GM19438 (cell line): ENCODE data around the gene EBF3.

Experiments used
- ATAC-seq: cut with Tn5 transposase; IDR thresholded peaks from one replicate; pipeline ENCODE4 v1.9.1; 2021; ENCODE audit warnings: low read depth; ENCODE audit not compliant: unreplicated experiment

Gene EBF3

DNA sequence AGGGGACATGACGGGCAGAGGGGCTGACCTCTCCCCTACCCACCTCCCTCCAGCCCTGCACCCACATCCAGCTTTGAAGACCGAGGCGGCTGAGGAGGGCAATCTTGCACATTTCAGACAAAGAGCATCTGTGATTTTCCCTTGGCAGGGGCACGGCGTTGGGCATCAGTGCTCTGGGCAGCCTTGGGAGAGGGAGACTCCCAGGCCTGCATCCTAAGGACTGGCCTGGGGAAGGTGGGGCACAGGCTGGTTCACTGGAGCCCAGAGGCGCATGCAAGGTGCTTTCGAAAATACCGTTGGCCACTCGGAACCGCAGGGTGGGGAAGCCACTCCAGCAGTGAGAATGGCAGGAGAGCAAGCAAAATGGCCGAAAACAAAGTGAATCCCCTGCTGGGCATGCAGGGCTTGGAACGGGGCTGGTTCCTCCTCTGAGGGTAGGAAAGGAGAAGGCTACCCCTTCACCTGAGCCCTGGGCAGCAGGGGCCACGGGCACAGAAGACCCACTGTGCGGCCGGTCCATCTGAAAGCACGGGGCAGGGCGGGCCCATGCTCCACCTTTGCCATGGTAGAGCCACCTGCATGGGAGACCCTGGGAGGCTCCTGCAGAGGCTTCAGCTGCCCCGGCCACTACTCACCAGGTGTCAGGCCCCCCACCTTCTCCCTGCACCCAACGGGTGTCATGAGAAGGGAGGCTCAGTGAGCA lies 49.8 kb downstream of the EBF3 start:
- ATAC-seq, result no peak

- ATAC-seq, result no peak
Observed at GRCh38 chr10:129912986-129913695, 50.9 kb downstream of the EBF3 start.

DNA sequence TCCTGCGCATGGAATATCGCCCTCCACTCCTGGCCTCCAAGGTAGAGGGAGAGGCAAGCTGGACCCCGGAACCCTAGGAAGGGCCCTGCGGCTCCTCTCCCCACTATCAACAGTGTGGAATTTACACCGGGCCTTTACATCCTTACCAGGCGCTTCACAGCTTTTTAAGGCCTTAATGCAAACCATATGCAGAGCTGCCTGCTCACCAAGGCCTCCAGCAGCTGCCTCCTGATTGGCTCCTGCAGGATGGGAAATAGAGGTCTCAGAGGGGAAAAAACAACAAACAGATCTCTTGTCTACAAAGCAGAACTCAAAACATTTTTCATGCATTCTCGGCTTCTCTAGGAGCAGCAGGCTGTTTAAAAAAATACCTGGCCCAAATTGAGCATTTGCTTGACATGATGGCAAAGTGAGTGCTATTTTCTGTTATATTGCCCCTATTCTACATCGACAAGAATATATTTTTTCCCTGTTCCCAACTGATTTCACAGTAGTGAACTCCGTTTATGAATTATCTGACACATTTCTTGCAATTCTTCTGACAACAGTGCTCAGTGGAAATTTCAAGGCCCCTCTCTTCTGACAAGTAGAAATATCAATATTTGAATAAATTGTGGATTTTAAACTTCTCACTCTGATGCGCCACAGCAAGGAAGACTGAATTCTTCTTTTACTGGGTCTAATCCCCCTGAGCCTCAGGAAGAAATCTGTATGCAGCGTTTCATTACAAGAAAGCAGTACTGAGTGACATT lies 51.7 kb downstream of the EBF3 start:
- ATAC-seq, result no peak

GRCh38 chr10:129911451-129912165 lies 52.5 kb downstream of the EBF3 start:
- ATAC-seq, result no peak

DNA sequence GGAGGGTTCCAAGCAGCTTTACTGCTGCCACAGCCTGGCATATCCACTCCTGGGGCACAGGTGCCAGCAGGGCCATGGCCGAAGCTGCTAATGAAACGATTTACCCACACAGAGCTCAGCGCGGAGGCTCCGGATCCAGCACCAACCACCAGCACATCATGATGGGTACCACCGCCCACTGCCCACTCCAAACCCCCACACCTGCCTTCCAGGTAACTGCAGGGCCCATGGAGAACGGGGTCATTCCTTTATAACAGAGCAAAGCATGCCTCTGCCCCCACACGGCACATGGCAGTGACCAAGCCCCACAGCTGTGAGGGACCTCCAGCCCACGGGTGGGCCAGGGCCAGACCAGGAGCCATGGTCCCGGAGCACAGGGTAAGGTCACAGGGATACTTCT lies 53.2 kb downstream of the EBF3 start:
- no peak for ATAC-seq

DNA sequence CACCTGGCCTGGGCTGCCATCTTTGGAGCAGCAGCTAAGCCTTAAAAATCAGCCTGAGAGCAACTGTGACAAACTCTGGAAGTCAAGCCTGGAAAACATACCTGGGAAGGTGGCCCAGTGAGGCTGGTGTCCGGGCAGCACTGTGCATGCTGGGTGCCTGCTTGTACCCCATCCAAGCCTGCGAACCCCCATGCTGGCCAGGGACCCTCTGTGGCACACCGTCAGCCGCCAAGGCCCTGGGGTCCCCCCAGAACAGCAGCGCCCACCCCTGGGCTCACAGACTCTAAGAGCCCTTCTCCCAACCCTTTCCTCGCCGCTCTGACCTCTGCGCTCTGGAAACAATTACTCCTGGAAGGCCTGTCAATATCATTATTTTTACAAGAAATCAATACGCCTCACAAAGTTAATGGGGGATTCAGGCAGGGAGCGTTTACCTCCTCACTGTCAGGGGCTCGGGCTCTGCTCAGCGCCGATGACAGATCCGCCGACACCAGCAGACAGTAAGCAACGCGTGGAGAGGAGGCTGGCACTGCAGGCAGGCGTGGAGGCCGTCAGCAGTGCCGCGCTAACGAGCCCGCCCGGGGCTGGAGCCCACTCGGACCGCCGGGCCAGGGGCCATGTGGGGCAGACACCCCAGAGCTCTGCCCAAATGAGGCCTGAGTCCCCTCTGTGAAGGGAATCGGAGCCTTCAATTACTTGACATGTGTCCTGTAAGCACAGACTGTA lies 54.4 kb downstream of the EBF3 start:
- no peak for ATAC-seq

DNA sequence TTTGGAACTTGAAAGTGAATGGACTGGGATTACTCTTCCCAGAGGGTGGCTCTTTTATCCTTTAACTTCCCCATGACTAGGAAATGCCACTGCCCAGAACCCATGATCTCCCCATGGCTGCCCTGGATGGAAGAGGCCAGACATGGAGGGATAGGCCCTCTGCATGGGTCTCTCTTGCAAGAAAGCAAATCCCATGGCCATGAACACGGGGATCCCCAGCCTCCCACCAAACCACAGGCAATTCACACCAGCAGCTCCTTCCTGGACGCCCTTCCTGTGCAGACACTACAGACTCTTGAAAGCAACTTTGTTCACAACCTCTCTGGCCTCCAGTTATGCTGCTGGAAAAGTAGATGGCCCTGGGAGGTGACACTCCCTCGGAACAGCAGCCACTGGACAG lies 55.0 kb downstream of the EBF3 start:
- ATAC-seq, result no peak

GRCh38 chr10:129908406-129908805 lies 55.7 kb downstream of the EBF3 start:
- no peak for ATAC-seq

DNA sequence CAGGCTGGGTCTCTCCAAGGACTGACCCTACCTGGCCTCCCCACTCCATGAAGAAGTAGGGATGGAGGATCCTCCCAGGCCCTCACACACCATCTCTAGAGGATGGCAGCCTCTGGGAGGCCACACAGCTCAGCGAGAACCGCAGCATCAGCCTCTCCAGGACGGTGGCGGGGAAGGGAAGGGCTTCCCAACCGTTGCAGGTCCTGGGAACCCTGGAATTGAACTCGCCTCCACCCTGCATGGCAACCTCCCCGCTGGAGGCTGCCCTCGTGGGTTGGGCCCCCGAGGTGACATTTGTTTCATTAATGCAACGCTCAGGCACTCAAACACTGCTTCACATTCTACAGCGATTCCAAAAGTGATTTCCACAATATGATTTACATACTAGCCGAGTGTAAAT lies 58.5 kb downstream of the EBF3 start:
- no peak for ATAC-seq

DNA sequence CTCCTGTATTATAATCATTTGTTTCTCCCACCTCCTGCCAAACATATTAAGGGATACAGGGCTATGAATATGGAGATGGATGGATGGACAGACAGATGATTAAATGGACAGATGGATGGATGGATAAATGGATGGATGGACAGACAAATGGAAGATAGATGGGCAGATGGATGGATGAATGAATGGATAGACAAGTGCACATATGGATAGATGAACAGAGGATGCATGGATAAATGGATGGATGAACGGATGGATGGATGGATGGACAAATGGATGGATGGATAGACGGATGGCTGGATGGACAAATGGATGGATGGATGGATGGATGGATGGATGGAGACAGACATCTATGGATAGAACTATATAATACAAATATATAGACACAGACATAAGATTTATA lies 59.8 kb downstream of the EBF3 start:
- no peak for ATAC-seq

DNA sequence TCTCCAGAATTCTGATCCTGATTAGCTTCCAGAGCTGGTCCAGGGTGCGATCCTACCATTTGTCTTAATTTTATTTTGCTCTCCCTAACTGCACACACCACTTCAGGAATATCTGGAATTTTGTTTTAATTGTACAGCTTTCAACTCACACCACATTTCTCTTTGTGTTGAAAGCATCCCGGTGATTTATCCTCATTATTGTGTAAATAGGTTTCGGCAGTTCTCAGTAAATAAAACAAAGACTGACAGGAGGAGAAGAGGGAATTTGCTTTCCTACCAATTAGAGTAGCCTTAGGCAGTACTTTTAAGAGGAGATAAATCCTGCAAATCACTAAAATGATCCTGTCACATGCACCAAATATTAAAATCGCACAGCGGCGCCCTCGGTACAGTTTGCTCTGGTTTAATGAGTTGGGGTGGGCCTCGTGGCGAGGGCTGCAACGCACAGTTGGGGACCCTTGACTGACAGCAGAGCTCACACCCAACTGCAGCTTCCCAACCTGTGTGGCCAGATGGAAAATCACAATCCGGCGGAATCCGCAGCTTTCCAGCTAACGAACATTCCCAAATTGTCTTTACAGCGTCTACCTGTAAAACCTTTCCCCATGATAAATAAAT lies 62.6 kb downstream of the EBF3 start:
- no peak for ATAC-seq

GRCh38 chr10:129900825-129901224 lies 63.2 kb downstream of the EBF3 start:
- no peak for ATAC-seq

- no peak for ATAC-seq
Observed at GRCh38 chr10:129899276-129900130, 64.6 kb downstream of the EBF3 start.

GRCh38 chr10:129898706-129899268 lies 65.3 kb downstream of the EBF3 start:
- ATAC-seq, result no peak

- no peak for ATAC-seq
Observed at GRCh38 chr10:129897871-129898626, 66.0 kb downstream of the EBF3 start.

DNA sequence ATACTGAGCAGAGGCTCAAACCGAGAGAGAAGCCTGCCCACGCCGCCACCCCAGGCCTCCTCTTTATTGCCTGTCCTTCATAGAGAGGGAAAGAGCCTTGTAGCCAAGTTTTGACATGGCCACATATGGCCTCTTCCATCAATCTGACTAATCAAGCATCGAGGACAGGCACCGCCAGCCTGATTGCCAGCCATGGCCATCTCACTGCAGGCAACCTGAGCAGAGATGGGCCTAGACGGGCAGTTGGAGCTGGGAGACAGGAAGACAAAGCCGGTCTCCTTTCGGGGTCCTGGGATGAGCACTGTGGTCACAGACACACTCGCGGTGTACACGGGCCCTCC lies 67.2 kb downstream of the EBF3 start:
- no peak for ATAC-seq

DNA sequence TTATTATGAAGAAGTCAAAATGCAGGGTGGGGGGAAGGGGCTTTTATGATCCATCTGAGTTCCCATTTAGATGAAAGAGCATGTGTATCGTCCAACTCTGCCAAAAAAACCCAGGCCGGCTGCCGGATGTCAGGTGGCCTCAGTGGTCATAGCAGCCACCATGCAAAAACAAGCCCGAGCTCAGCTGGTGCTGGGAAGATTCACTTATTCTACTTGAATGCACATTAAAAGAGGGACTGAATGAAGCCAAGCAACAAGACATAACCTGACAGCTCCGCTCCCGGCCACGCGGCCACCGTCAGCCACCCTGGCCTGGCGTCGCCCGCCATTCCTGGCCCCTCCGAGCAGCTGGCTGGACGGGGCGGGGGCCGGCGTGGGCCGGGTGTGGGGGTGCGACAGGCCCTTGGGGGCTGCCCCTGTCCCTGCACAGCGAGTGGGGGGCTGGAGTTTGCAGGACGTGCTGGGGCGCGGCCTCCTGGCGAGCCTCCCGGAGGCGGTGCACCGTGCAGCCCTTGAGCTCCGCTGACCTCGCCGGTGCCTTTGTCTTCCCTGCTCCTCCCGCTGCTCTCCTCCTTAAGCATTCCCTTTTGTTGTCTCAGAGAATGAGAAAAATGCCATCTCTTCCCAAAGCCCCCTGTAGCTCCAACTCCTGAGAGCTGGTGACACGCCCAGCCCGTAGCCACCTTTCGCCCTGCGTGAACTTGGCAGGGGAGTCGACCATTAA lies 67.8 kb downstream of the EBF3 start:
- no peak for ATAC-seq

- ATAC-seq, result no peak
Observed at GRCh38 chr10:129895811-129896135, 68.3 kb downstream of the EBF3 start.
